HG03571 (cell line): Measurements from ENCODE around the gene USP26.
"Not testable (repeated sequence)": the region's sequence is repeated elsewhere in the genome, so short reads cannot be mapped to it uniquely, and the experiment has no call there.

Source experiments
- ATAC-seq: cut with Tn5 transposase; IDR thresholded peaks from one replicate; pipeline ENCODE4 v1.9.1; 2021; ENCODE audit not compliant: unreplicated experiment

The USP26 gene

DNA sequence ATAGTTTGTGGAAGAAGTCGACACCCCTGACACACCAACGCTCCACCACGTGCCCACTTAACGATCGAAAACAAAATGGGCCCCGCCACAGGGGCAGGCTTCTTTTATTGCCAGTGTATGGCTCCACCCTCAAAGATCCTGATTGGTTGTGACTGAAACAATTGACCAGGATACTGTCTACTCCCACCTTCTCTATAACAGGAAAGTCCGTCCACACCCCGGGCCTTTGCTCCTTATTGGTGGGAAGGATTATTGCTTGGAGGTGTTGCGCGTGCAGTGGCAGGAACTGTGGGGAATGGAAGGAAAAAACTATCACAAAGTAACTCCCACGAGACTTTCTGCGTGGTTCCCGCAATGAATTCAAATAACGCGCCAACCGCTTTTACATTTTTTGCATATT lies at the start of gene USP26:
USP26 (minus strand) TSS at position 79 of the 400 bp plus-strand sequence. CDS start 68,889 bp downstream, outside the sequence.
- no peak for ATAC-seq

GRCh38 chrX:133134282-133134681 lies 37.4 kb upstream of the USP26 start:
- no peak for ATAC-seq

DNA sequence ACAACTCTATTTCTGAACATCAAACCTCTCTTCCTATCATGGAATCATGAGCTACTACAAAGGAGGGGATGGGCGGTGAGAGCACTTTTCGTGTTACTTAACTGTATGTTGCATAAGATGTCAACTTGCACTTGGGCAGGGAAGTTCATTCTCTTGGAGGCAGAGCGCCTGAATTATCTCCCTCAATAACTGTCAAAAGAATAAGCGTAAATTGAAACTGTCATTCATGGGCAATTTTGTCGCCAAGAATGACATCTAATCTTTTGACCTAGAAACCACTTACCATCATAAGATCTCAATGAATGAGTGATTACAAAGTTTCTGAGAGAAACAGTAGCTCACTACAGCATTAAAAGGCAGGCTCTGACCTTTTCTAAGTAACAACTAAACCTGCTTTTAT lies 23.5 kb upstream of the USP26 start:
- ATAC-seq = no peak

GRCh38 chrX:133094098-133094731 lies 2.7 kb downstream of the USP26 start:
- ATAC-seq = no peak

DNA sequence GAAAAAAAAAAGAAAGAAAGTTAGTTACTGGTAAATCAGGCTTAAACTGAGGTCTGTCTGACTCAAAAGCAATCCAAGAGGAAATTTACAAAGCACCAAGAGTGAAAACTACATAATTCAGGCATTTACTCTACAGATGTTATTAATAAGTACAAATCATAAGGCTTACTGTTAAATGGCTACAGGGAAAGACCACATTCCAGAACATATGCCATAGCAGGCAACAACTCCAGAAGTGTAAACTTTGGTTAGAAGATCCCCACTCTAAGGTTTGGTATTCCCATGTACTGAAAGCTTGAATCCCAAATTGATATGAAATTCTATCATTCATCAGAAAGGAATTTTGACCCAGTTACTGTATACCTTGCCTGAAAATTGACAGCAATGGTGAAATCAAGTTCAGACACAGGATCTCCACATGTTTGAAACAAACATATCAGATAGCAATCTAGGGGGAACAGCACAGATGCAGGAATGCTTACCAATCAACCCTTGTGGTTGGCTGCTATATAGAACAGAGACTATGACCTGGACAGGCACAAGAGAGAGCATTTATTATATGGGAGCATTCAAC lies 6.6 kb downstream of the USP26 start:
- ATAC-seq = no peak

- no peak for ATAC-seq
These were observed 7.5 kb downstream of the USP26 start for GRCh38 chrX:133089411-133089810.

- no peak for ATAC-seq
These were observed 11.1 kb downstream of the USP26 start for GRCh38 chrX:133085785-133086184.

DNA sequence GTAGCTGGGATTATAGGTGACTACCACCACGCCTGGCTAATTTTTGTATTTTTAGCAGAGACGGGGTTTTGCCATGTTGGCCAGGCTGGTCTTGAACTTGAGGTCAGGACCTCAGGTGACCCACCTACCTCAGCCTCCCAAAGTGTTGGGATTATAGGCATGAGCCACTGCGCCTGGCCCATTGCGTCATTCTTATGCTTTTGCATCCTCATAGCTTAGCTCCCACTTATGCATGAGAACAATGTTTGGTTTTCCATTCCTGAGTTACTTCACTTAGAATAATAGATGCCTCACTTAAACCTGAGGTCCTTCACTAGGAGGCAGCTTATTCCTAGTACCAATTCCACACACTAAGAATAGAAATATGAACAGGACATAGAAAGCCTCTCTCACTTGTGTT lies 11.9 kb downstream of the USP26 start:
- not testable (repeated sequence) for ATAC-seq

- no peak for ATAC-seq
These were observed 13.0 kb downstream of the USP26 start for GRCh38 chrX:133083899-133084298.

DNA sequence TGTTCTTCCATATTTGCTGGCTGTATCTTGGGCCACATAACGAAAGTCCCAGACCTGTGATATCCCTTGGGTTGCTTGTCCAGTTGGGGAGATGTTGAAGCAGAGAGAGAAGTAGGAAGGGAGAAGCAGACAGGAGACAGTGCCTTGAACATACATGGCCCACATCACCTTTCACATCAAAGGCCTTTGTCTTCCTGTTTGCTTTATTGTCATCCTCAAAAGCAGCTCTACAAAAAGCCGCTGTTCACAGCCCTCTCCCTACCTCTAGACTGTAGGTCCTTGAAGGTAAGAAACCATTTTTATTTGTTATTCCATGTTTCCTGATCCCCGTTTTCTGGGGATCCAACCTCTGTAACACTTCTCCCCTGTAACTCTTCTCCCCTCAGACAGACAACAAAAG lies 14.9 kb downstream of the USP26 start:
- no peak for ATAC-seq

DNA sequence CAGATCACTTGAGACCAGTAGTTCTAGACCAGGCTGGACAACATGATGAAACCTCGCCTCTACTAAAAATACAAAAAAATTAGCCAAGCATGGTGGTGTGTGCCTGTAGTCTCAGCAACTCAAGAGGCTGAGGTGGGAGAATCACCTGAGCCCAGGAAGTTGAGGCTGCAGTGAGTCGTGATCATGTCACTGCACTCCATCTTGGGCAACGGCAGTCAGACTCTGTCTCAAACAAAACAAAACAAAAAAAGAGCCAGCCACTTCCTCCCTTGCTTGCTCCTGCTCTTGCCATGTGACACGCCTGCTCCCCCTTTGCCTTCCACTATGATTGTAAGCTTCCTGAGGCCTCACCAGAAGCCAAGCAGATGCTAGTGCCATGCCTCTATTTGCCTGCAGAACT lies 19.1 kb downstream of the USP26 start:
- not testable (repeated sequence) for ATAC-seq

DNA sequence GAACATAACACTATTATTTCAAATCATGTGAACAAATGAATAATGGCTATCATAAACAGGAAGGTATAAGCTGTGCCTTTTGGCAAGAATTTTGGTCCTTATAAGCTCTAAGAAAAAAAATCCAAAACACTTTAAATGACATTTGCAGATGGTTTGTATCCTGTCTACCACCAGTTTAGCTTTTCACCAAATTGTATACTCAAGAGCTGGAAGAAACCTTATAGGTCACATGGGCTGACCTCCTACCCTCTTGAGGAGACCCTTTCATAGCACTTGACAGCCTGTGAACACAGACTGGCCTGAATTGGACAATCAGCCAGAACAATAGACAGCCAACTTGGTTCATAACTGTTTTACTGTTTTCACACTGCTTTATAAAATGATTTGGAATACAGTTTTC lies 24.3 kb downstream of the USP26 start:
- no peak for ATAC-seq

- ATAC-seq = no peak
These were observed 28.4 kb downstream of the USP26 start for GRCh38 chrX:133068461-133068860.

DNA sequence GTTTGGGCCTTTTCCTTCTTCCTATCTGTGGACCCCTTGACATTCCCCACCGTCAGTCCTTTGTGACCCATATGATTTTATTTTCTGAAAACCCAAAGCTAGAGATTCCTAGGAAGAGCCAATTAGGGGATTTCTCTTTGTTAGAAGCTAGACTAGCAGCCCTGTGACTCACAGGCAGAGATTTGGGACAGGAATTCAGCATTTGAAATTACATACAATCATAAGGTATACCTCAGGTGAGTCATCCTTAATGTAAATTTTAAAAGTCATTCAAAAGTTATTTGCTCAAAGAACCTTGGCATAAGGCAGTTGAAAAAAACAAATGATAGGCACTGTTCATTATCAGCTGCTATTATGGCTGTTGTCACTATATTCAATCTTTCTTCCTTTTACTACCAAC lies 40.6 kb downstream of the USP26 start:
- no peak for ATAC-seq

DNA sequence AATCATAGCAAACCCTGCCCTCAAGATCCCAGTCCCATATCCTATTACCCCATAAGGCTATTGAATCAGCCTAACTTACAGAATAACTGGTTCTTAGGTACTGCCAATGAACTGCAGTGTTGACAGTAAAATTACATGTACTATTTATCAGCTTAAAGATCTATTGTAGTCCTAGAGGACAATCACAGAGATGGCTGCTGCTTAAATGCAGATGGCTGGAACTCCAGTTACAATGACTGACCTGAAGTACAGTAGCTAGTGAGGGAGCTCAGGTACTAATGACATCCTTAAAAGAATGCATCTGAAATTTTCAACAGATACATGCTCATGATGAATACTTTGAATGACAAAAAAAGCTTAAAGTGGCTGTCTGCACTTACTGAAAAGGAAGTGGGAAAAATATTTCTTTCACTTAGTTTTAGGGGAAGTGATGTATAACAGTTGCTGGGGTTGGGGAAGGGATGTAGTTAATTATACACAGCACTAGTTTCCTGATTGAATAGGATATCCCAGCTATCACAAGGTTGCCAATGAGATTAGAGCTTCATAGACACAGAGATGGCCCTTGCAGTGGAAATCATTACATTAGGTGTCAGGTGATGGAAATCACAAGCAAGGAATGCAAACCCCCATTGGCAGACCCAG lies 42.0 kb downstream of the USP26 start:
- ATAC-seq = no peak

- no peak for ATAC-seq
These were observed 42.9 kb downstream of the USP26 start for GRCh38 chrX:133053861-133054598.

- no peak for ATAC-seq
These were observed 48.2 kb downstream of the USP26 start for GRCh38 chrX:133048751-133049150.

GRCh38 chrX:133046601-133047000 lies 50.3 kb downstream of the USP26 start:
- no peak for ATAC-seq

DNA sequence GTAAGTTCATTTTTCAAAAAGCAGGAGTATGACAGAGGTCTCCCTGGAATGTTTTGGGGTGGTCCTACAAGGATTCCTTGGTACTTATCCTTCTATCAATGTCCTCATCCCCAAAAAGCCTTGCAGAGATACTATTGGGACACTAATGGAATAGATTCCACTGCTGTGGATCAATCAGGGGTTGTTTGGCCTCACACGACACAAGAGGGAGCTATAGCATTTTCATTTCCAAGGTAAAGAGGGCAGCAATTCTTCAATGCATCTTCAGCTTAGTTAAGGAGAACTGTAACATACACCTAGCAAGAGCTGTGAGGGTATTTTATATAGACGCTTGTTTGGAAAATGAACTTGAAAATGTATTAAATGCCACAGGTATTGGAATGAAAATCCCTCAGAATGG lies 50.9 kb downstream of the USP26 start:
- ATAC-seq = no peak

DNA sequence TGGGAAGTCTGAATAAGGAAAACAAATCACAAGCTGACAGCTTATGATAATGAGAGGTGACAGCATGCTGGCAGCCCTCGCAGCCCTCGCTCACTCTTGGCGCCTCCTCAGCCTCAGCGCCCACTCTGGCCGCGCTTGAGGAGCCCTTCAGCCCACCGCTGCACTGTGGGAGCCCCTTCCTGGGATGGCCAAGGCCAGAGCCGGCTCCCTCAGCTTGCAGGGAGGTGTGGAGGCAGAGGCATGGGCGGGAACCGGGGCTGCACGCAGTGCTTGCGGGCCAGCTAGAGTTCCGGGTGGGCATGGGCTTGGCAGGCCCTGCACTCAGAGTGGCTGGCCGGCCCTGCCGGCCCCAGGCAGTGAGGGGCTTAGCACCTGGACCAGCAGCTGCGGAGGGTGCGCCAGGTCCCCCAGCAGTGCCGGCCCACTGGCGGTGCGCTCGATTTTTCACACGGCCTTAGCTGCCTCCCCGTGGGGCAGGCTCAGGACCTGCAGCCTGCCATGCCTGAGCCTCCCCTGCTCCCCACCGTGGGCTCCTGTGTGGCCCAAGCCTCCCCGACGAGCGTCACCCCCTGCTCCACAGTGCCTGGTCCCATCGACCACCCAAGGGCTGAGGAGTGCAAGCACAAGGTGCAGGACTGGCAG lies 52.6 kb downstream of the USP26 start:
- not testable (repeated sequence) for ATAC-seq

DNA sequence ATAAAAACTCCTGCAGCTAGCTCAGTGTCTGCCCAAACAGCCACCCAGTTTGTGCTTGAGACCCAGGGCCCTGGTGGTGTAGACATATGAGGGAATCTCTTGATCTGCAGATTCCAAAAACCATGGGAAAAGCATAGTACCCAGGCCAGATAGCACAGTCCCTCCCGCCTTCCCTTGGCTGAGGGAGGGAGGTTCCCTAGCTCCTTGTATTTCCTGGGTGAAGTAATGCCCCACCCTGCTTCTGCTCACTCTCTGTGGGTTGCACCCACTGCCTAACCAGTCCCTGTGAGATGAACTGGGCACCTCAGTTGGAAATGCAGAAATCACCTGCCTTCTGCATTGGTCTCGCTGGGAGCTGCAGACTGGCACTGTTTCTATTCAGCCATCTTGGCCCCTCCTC lies 54.6 kb downstream of the USP26 start:
- no peak for ATAC-seq
